ENCODE results near the gene CRYGD.
"Not testable (repeated sequence)": the region's sequence is repeated elsewhere in the genome, so short reads cannot be mapped to it uniquely, and the experiment has no call there.

Gene CRYGD

GRCh38 chr2:208142240-208142924 lies 18.1 kb upstream of the CRYGD start:
- TF ChIP-seq CTCF (IDR thresholded peaks at IDR 0.05; ENCODE audit: low read depth, low read length, missing control alignments) = no peak
- DNase-seq (ENCODE audit: low read depth) = no peak
- H3K4me3 ChIP-seq (ENCODE audit: low read depth, low read length) = no peak overlapping the region

- no peak for TF ChIP-seq CTCF (IDR thresholded peaks at IDR 0.05; ENCODE audit: low read depth, low read length, missing control alignments)
Measured at GRCh38 chr2:208139447-208139846, 15.1 kb upstream of the CRYGD start.

GRCh38 chr2:208138334-208138733 lies 14.0 kb upstream of the CRYGD start:
- not testable (repeated sequence) for H3K4me3 ChIP-seq (ENCODE audit: low read depth, low read length); DNase-seq (ENCODE audit: low read depth)

More at GRCh38 chr2:208139447-208139846, 15.1 kb upstream of the CRYGD start:
- no peak overlapping the region for H3K4me3 ChIP-seq (ENCODE audit: low read depth, low read length)
- no peak for DNase-seq (ENCODE audit: low read depth)

GRCh38 chr2:208136716-208137094 lies 12.4 kb upstream of the CRYGD start:
- TF ChIP-seq CTCF (IDR thresholded peaks at IDR 0.05; ENCODE audit: low read depth, low read length, missing control alignments) = no peak
- H3K4me3 ChIP-seq (ENCODE audit: low read depth, low read length) = no peak overlapping the region
- DNase-seq (ENCODE audit: low read depth) = no peak

GRCh38 chr2:208135794-208136715 lies 11.7 kb upstream of the CRYGD start:
- DNase-seq (ENCODE audit: low read depth) = no peak
- H3K4me3 ChIP-seq (ENCODE audit: low read depth, low read length) = no peak overlapping the region
- no peak for TF ChIP-seq CTCF (IDR thresholded peaks at IDR 0.05; ENCODE audit: low read depth, low read length, missing control alignments)

- DNase-seq (ENCODE audit: low read depth) = no peak
- no peak for TF ChIP-seq CTCF (IDR thresholded peaks at IDR 0.05; ENCODE audit: low read depth, low read length, missing control alignments)
- H3K4me3 ChIP-seq (ENCODE audit: low read depth, low read length) = no peak overlapping the region
Measured at GRCh38 chr2:208134928-208135586, 10.7 kb upstream of the CRYGD start.

GRCh38 chr2:208130712-208131110 lies 6.4 kb upstream of the CRYGD start:
- H3K4me3 ChIP-seq (ENCODE audit: low read depth, low read length) = no peak overlapping the region
- no peak for DNase-seq (ENCODE audit: low read depth)
- no peak for TF ChIP-seq CTCF (IDR thresholded peaks at IDR 0.05; ENCODE audit: low read depth, low read length, missing control alignments)
